Hindlimb muscle (tissue), 1 donor: ENCODE data around the gene CWC27. TPM values are rescaled to one million over a fixed set of nuclear protein-coding genes. Genes with fewer than 3 reads are reported as not detected.

Experiments used
- DNase-seq: peaks from one replicate; pipeline ENCODE4 v3.0.0-alpha.2; 2013
- polyA plus RNA-seq: library from polyadenylated mRNA; unstranded; fragments of 120-200 nt; gene quantifications from one replicate; pipeline ENCODE4 v1.2.1, GENCODE V29; 2013; ENCODE audit not compliant: insufficient read length

Gene CWC27
- polyA plus RNA-seq, 1 donor = 21.9 TPM

DNA sequence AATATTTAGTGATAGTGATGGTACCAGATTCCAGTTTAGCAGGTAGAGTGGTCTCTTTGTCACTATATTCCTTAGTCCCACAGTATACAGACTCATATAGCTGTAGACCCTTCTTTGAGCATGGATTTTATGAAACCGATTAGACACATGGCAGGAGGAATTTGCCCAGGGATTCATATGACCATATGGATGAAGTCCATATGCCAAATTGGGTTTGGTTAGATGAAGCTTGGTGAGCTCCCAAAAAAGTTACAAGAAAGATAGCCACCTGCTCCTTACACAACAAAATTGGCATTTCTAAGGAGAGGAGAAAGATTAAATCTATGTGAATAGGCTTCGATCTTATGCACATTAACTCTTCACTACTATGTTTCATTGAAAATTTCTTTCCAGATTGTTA is 211.4 kb downstream of the CWC27 start:
- DNase-seq = no peak

DNA sequence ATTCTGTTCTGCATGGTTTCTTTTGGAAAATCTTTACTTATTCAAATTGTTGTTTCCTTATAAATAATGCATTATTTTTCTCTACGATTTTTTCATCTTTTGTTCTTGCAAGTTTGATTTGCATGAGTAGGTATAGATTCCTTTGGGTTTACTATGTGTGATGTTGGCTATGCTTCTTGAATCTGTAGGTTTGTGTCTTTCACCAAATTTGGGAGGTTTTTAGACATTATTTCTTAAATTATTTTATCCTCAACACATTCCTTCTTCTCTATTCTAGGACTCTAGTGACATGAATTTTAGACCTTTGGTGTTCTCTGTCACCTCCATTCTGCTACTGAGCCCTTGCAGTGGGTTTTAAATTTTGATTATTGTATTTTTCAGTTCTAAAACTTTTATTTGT is 219.0 kb downstream of the CWC27 start:
- no peak for DNase-seq

DNA sequence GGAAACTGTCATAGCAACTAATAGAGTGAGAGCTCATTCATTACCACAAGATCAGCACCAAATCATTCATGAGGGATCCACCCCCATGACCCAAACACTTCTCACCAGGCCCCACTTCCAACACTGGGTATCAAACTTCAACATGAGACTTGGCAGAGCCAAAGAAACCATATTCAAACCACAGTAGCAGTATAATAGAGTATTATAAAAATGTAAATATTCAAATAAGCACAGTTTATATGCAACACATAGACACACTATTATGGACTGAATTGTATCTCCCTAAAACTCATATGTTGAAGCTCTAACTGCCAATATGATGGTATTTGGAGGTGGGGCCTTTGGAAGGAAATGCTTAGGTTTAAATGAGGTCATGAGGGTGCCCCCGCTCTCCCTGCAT is 240.5 kb downstream of the CWC27 start:
- DNase-seq = no peak

DNA sequence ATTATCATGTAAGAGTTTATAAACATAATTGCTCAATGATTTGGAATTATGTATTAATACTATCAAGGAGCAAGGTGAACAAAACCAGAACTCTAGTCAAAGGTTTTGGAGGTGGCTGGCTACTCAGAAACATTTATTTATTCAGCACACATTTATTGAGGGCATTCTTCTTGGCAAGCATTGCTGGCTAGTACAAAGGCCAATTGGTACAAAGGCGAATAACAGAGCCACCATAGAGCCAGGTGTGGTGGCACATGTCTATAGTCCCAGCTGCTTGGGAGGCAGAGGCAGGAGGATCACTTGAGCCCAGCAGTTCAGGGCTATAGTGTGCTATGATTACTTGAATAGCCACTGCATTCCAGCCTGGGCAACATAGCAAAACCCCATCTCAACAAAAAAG is 242.1 kb downstream of the CWC27 start:
- no peak for DNase-seq

DNA sequence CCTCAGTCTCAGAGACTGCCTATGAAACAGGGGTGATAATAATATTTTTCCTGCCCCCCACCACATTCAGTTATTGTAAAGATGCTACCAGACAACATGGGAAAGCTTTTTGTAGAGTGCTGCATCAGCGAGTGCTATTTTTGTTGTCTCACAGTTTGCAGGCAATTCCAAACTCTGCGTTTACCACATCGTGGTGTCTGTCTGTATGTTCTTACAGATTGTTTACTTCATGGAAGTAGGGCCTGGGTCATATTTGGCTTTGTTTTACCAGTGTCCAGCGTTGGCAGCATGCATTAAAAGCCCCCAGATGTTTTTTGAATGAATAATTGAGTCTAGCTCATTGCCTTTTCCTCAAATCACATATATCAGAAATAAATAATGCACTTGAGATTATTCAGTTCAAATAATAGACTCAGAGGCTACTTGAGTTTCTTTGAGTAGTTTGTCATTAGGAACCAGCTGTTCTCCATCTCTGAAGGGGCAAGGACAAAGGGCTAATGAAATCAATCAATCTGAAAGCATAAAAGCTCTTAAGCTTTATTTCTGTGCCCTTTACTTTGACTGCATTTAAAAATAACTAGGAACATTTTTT is 243.7 kb downstream of the CWC27 start:
- no peak for DNase-seq

DNA sequence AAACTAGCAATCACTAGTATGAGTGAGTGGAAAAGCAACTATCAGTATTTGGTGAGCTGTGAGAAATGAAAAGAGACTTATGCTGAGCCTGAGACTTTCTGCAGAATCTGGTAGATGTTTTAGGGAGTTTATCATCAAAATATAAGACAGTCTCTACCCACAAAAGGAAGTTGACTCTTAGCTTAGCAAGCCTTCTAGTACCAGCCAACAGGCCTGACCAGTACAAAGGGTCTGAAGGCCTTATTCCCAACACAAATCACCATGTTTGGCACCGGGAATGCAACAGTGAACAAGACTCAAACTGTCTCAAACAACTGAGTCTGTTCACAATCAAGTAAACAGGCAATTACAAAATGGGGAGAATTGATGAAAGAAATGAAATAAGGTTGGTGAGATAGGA is 244.4 kb downstream of the CWC27 start:
- DNase-seq = no peak

DNA sequence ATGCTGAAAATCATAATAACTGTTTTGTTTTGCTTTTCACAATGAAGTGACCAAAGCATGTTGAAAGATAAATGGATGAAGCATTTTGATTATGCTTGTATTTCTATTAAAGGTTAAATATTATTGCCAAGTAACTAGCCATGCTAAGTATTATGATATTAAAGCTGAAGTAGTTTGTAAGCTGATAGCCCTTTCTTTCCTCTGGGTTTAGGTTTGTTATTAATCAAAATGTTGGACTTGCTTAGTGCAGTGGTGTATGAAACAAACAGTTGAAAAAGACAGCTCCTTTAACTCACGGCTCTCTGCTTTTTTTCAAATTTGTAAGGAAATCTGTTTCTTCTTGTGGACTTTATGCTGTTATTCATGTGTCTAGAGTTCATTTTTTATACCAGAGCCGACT is 246.0 kb downstream of the CWC27 start:
- DNase-seq = no peak

DNA sequence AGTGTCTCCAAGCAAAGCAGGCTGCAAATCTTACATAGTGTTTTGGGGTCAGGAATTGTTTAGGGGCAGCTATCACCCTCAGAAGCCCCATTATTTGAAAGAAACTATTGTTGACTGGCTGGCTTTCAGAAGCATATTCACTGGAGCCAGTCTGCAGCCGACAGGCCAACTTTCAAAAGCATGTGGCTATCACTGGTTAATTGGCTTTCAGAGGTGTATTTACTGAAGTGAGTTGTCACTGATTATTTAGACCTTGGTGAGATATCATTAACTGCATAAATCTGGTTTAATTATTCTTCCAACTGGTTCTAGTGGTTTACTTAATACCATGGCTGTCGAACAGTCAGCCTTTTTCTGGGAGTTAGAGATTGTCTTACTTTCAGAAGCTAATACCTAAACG is 247.0 kb downstream of the CWC27 start:
- DNase-seq = no peak

DNA sequence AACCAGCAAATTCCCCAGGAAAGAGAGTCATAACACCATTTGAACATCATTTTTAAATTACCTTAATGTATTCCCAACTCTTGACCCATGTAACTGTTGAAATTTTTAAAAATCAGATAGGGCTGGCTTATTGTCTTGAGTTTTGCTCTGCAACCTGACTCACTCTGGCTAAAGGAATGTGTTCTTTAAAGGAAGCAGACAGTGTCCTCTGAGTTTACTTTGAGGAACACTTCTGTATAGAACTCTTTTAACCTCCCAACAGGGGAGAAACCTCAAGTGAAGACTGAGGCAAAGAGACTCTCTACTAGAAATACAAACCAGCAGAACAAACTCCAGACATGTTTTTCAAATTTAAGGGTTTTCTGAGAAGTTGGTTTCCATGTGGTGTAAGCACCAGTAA is 248.9 kb downstream of the CWC27 start:
- no peak for DNase-seq

DNA sequence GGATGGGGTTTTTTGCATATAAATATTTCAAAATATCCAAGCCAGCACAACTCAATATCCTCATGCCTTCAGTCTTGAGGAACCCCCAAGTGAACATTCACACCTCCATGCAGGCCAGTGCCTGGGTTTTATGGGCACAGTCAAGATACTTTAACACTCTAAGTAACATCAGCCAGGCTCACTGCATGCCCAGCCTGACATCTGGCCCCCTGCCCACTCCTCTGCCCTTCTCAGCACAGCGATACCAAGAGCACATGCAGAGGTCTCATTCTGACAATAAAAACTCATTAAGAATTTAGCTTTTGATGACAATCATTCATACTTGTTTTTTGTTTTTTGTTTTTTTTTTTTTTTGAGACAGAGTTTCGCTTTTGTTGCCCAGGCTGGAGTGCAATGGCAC is 250.0 kb downstream of the CWC27 start:
- no peak for DNase-seq

DNA sequence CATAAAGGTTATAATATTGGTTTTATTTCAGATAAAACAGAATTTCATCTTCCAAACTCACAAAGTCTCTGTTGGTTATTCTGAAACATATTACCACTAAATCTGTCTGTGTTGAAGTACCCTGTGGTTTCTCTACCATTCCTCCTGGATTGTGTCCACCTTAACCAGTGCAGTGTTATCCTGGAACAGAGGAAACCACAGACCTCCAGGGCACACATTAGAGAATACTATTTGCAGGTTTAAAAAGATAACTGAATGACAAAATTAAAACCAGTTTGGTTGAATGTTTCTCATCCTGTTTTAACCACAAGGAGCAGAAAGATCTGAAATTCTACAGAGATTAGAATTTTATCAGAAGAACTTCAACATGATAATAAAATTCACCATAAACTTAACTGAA is 251.8 kb downstream of the CWC27 start:
- no peak for DNase-seq

DNA sequence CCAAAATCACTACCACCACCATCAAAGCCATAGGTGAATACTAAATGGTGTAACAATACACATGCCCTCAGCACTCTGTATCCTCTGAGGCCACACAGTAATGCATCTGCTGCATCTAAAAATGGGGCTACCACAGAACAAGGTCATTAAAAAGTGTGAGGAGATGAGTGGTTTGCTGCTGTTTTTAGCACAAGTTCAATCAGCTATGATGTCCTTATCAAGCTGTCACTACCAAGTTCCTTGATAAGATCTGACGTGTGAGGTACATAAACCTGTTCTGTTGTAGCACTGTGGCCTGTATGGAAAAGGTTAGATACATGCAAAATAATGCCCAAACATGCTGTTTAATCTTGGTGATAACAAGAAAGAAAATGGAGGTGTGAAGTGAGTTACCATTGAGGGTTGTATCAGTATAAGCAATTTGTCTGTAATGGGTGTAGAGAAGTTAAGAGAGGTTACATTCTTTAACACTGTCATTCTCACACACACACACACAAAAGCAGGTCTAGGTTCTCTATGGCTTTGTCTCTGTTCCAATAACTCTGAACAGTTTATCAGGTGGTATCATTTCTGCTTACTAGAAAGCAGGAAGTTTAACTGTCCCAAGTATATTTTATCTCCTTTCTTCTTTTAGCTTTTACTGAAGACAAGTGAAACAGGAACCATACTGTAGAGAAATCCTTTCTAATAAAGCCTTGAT is 252.9 kb downstream of the CWC27 start:
- no peak for DNase-seq

DNA sequence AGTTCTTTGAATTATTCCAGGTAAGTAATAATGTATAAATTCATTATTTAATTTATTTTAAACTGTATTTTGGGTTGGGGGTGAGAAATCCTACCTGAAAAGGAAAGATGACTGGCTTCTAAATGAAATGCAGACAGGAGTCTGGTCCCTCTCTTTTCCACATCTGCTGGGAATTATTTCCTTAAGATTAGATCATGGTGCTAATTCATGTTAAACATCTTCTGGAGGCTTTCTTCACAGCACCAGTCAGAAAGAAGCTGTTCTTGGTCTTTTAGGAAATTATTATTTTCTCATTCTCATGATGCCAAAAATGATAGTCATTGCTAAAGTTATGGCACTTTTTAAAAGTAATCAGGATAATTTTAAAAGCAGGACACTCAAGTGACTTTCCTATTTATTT is 254.2 kb downstream of the CWC27 start:
- DNase-seq = no peak

DNA sequence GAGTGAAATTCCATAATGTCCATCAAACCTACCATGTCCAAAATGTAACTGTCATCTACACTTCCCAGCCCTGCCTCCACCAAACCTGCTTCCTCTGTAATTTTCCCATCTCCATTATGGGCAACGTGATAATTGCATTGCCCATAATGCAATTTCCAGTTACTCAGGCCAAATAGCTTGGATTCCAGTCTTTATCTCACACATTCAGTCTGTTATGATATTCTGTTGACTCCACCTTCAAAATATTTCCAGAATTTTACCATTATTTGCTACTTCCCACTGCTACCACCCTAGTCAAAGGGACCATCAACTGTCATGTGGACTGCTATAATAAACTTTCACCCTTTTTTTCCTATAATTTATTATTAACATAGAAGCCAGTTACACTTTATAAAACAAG is 256.0 kb downstream of the CWC27 start:
- DNase-seq = no peak

DNA sequence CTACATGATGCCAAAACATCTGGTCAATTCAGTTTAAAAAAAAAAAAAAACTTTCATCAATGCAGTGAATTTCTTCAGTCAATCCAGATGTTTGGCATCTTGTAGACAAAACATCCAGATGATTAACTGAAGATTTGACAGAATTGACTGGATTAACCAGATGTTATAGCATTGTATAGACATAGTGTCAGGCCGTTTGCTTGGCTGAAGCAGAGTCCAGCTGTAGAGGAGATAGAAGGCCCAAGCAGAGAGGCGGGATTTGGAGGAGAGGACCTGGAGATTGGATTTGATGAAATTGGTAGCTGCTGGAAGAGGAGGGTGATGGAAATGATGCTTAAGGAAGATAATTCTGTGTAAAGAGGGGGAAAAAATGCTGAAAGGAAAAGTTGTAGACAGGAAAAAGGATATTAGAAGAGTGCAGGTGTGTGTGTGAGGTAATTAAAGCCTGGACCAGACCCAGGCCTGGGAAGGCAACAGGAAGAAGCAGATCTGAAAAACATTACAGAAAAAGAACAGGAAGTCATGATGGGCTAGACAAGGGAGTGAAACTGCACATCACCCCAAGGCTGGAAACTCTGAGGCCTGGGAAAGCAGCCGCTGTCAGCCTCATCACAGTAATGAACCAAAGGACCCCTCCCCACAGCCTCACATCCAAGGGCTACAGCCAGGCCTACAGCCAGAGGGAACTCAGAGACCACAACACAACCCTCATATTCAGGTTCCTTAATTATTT is 258.3 kb downstream of the CWC27 start:
- DNase-seq = peak; percentile 58

DNA sequence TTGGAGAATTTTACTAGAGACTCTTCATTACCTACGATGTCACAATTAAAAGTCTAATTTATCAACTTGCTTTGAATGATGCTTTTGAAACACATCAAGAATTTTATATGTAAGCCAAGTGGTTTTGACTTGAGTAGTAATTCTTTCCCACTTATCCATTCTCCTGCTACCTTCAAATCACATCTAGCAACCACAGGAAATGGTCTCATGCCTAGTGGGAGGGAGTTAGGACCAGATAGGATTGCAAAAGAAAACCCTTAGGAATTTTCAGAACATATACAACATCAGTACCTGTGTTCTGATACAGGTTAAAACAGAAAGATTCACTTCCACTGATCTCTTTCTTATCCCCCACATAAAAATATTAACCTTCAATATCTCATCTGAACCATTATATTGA is 260.4 kb downstream of the CWC27 start:
- DNase-seq = no peak

DNA sequence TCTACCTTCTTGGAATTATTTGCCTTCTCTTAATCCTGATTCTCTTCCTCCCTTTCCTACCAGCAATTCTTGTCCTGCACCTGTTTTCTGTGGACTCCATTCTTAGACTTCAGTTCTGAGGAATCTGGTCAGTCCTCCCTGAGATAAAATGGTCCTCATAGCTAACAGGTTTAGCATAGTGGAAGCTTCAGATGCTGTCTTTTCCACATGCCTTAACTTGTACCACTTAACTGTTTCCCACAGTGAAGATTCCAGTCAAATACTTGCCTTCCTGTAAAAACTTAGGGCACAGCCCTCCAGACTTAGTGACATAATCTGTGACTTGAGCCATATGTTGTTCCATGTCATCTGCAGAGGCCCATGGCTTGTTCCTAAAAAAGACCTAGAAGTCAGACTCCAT is 261.3 kb downstream of the CWC27 start:
- DNase-seq = no peak

DNA sequence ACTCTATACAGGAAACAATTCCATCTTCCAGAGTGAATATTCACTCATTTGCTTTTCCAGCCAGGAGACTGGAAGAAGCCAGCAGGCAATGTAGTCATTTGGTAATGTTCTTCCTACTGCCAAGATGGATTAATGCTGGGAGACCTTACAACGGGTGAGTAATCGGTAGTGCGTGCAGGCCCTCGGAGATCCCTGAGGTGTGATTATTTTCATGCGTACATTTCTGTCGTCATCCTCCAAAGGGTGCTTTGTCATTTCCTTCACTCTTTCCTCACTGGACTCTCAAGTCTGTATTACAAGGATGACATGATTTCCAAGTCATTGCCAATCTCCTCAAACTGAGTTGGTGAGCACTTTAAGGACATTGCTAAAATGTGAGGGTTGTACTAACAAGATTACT is 263.5 kb downstream of the CWC27 start:
- no peak for DNase-seq

DNA sequence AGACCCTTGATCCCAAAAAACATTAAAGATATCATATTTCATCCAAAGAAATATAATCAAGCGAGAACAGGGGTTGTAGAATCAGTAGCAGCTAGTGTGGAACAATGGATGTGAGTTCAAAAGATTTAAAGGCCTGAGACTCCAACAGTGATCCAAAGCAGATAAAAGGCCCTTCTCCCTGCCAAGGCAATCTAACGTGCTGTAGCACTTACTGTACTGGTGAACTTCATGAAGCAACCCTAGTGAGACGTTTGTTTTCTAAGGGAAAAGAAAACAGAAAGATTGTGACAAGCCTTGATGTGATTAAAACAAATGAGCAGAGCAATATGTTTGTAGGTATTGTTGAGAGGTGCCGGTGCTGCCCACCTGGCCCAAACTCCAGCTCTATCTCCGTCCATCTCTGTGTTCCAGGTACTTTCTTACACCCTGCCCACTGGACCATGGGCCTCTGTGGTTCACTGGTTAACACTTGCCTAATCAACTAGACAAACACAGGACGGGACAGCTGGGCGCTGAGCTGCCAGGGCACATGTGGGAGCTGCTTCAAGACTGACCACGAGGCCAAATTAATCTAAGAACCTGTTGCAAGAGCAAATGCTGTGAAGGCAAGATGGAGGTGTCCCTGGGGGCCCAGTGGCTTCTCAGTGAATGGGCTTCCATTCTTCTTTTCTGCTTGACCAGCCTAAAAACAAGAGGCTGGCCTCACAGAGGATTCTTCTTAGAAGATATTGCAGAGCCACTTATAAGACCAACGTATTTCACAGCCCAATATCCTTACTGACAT is 265.5 kb downstream of the CWC27 start:
- DNase-seq = no peak

DNA sequence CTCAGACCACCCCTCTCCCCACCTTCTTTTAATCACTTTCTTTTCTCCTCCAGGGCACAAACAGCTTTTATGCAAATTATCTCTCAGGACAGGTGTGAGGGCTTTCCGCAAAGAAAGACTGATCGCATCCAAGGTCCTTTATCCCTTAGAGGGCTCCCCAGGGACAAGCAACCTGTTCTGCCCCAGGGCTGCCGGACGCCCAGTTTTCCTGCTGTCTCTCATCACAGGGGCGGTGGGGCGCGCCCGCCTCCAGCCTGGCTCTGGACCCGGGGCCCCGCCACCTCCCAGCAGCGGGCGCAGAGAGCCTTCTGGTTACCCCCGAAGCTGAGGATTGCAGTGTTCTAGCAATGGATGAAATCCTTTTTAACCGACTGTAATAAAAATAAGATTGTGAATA is 266.1 kb downstream of the CWC27 start:
- DNase-seq = no peak

DNA sequence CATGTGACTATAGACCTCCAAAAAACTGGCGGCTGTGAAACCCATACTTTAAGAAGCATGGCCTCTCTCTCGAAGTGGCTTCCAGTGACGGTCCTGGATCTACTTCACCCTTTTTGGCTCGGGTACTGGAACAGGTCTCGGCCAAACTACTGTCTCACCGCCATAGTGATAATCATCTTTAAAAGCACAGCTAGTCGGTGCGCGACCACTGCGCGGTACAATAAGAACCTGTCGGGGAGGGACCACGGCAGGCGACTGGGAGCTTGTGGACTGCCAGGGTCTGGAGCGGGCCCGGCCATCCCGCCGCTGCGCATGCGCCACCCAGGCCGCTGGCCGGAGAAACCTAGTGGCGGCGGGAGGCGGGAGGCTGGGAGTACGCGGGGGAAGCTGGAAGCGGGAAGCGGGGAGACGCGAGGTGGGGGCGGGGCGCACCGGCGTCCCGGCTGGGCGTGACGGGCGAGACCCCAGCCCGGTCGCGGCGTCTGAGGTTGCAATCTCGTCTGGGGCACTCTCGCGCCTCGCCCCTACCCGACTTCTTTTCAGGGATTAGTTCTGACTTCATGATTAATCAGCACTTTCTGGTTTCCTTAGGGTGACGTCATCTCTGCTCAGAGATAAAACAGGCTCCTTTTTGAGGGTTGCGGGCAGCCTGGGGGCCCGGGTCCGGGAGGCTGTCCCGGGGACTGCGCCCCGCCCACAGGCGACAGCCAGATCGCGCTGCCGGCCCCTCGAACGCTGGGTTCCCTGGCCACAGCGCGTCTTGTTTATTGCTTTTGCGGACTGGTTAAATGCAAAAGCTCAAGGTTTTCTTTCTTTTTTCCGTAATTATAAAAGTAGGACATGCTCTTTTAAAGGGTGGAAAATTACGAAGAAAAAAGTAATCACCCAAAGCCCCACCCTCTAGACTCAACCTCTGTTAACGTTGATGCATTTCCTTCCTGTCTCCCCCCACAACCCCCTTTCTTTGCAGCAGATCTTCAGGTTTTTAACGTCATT is 266.8 kb downstream of the CWC27 start:
- DNase-seq = peak; percentile 92
